ENCODE results near the gene WAS.

DNA sequence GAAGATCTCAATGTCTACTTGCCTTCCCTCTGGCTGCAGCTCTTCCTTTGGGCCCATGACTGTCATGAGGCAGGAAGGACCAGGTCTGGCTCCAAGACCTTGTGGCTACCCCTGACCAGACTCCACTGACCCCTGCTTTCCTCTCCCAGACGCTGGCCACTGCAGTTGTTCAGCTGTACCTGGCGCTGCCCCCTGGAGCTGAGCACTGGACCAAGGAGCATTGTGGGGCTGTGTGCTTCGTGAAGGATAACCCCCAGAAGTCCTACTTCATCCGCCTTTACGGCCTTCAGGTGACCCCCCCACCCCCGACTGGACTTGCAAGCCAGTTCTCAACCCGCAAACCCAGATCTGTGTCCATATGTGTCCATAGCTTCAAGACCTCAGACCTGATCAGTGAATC is 535 bp downstream of the WAS start:
- no peak for TF ChIP-seq SMAD3 (CRISPR knock-in tag; IDR thresholded peaks at IDR 0.05; ENCODE audit: borderline replicate concordance)
- TF ChIP-seq TP53 (CRISPR knock-in tag; IDR thresholded peaks at IDR 0.05) = no peak
- TF ChIP-seq, protein P1, sequence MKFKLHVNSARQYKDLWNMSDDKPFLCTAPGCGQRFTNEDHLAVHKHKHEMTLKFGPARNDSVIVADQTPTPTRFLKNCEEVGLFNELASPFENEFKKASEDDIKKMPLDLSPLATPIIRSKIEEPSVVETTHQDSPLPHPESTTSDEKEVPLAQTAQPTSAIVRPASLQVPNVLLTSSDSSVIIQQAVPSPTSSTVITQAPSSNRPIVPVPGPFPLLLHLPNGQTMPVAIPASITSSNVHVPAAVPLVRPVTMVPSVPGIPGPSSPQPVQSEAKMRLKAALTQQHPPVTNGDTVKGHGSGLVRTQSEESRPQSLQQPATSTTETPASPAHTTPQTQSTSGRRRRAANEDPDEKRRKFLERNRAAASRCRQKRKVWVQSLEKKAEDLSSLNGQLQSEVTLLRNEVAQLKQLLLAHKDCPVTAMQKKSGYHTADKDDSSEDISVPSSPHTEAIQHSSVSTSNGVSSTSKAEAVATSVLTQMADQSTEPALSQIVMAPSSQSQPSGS (CRISPR knock-in tag; IDR thresholded peaks at IDR 0.05; ENCODE audit: borderline replicate concordance, low read depth) = no peak
- no peak for TF ChIP-seq JUN (CRISPR knock-in tag; IDR thresholded peaks at IDR 0.05)
- TF ChIP-seq, protein P2, sequence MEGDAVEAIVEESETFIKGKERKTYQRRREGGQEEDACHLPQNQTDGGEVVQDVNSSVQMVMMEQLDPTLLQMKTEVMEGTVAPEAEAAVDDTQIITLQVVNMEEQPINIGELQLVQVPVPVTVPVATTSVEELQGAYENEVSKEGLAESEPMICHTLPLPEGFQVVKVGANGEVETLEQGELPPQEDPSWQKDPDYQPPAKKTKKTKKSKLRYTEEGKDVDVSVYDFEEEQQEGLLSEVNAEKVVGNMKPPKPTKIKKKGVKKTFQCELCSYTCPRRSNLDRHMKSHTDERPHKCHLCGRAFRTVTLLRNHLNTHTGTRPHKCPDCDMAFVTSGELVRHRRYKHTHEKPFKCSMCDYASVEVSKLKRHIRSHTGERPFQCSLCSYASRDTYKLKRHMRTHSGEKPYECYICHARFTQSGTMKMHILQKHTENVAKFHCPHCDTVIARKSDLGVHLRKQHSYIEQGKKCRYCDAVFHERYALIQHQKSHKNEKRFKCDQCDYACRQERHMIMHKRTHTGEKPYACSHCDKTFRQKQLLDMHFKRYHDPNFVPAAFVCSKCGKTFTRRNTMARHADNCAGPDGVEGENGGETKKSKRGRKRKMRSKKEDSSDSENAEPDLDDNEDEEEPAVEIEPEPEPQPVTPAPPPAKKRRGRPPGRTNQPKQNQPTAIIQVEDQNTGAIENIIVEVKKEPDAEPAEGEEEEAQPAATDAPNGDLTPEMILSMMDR (IDR thresholded peaks at IDR 0.05) = no peak
- no peak for TF ChIP-seq TEAD4 (CRISPR knock-in tag; IDR thresholded peaks at IDR 0.05)
- TF ChIP-seq SP1 (CRISPR knock-in tag; conservative IDR thresholded peaks at IDR 0.05) = no peak

Data from WTC11 (cell line).